HG03039 (cell line): ENCODE measurements around the gene SOX6.
"Not testable (repeated sequence)": the region's sequence is repeated elsewhere in the genome, so short reads cannot be mapped to it uniquely, and the experiment has no call there.

Experiments
- ATAC-seq: cut with Tn5 transposase; IDR thresholded peaks from one replicate; pipeline ENCODE4 v1.9.1; 2021; ENCODE audit warnings: mild to moderate bottlenecking, moderate library complexity; ENCODE audit not compliant: unreplicated experiment

Gene SOX6

DNA sequence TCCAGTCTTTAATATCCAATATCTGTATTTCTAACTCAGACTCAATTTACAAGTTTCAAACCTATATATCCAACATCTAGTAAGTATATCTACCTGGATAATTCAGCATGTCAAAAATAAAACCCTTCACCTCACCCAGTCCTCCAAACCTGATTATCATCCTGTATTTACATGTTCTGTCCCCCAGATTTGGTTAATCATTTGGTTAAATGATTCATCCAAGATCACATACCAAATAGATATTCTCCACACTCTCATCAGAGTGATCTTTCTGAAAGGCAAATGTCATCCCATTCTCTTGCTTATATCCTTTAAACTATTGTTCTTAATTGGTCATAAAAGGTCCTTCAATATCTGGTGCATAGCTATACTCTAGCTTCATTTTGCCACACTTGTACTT lies 199.0 kb downstream of the SOX6 start:
- no peak for ATAC-seq

DNA sequence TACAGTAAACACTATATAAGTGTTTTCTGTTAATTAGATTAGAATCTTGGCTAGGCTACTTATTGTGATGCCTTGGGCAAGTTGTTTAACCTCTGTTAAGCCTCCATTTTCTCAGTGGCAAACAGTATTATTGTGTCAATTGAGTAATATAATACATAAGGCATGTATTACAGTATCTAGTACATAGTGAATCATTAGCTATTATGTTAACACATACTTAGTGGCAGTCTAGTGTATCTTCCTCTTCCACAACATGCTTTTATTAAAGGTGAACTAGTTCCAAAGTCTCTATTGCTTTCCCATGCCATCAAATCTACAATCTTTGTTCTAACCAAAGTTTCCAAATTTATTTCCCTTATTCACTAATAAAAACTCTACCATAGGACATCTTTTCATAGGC lies 200.9 kb downstream of the SOX6 start:
- no peak for ATAC-seq

DNA sequence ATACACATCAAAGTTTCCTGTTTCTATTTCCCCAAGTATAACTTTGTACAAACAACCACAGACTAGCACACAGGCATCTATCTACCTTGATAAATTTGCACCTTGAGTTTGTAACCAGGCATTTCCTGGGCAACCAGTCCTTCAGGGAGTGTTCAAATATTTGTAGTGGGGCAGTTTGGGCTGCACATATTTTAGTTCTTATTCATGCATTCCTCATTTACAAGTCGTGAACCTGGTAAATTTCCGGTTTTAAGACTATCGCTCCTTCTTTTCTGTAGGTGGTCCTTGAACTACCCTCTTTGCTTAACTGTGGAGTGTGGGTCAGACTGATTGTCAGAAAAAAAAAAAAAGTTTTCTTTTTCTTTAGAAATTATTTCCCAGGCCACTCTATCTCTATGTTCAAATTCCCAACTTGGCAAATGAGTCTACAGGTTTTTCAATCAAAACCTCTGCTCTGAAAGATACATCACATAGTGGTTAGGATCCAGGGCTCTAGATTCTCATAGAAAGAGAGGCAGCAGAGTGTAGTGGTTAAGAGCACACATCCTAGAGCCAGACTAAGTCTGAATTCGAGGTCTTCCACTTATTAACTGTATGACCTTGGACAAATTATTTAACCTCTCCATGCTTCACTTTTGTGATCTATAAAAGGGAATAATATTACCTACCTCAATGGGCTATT lies 201.5 kb downstream of the SOX6 start:
- no peak for ATAC-seq

DNA sequence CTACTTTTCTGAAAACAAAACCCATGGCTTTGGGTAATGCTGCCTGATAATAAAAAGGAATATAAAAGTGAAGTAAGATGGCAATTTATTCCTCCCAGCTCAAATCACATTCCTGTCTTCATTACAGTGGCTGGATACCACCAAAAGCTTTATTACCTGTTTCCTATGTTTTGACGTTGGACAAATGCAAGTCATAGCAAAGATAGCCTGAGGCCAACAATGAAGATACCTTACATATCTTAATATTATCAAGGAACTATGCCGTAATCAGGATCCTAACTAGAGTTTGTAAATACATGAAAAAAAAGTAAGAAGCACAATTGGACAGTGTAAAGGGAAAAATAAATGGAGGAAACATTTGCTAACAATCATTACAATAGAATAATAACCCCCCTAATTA lies 202.4 kb downstream of the SOX6 start:
- ATAC-seq: no peak

DNA sequence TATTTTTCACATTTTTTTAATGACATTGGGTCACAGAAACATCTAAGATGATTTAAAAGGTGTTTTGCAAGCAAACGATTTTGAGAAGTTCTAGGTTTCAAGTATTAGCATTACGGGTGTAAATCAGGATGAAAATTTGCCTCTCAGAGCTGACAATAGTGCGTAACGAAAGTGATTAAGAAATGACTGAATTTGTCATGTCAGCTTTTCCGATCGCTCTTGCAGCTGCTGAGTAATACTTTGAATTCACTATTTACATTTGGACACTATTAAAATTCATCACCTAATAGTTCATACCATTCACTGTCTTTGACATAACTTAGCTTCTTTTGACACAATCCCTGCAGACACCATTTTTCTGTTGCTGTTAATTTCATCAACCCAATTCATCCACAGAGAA lies 205.2 kb downstream of the SOX6 start:
- ATAC-seq: no peak

DNA sequence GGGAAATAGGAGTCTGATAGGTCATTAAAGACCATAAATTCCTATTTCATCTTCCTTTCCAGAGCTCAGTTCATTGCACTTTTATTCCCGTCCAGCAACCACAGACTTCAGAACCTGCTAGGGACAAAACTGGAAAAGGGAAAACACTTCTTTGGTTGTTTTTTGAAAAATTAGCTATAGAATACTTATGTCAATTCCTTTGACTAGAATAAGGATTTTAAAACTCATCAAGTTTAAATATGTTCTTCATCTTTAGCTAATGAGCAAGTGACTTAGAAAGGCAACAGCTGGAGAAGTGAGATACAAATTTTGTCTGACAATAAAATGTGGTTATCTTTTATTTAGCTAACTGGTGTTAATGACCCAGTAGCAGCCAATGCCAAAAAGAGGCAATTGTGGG lies 206.9 kb downstream of the SOX6 start:
- ATAC-seq: no peak

DNA sequence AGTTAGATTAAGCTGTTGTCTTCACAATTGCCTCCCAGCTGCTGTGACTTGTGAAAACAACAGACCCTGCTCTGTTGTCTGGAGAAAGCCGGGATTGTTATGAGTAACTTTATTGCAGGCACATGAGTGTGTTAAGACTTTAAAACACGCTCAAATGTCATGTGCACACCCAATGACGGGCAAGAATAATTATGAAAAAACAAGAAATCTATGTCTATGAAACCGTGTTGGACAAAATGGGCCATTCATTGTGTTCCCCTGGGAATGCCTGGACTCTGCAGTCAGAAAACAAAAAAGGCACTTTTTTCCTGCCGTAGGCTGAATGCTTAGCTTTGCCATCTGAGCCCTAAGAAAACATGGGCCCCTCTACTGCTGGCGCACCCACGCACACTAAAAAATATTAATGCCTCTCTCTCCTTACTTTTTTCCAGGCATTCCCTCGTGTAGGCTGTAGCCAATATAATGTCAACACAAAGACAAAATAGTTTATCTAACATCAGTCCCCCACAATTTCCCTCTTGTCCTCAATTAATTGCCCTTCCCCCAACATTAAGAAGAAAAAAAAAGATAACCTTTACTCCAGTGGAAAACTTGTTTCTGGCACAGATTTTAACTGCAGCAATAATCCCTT lies 207.9 kb downstream of the SOX6 start:
- no peak for ATAC-seq

DNA sequence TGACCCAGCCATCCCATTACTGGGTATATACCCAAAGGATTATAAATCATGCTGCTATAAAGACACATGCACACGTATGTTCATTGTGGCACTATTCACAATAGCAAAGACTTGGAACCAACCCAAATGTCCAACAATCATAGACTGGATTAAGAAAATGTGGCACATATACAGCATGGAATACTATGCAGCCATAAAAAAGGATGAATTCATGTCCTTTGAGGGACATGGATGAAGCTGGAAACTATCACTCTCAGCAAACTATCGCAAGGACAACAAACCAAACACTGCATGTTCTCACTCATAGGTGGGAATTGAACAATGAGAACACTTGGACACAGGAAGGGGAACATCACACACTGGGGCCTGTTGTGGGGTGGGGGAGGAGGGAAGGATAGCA lies 209.4 kb downstream of the SOX6 start:
- ATAC-seq: not testable (repeated sequence)

DNA sequence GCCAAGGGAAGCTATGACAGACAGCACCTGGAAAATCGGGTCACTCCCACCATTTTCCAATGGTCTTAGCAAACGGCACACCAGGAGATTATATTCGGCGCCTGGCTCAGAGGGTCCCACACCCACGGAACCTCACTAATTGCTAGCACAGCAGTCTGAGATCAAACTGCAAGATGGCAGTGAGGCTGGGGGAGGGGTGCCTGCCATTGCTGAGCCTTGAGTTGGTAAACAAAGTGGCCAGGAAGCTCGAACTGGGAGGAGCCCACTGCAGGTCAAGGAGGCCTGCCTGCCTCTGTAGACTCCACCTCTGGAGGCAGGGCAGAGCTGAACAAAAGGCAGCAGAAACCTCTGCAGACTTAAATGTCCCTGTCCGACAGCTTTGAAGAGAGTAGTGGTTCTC lies 214.7 kb downstream of the SOX6 start:
- ATAC-seq: not testable (repeated sequence)

DNA sequence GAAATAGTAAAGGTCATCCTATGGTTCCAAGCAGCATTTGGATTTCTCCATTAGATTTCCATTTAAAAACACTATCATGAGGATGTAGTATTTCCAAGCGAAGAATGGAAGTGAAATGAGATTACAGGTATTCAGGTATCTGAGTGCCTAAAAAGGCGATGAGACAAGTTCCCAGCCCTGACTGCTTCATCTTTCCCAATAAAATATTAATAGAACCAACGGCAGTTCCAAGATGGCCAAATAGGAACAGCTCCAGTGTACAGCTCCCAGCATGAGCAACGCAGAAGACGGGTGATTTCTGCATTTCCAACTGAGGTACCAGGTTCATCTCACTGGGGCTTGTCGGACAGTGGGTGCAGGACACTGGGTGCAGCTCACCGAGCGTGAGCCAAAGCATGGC lies 215.2 kb downstream of the SOX6 start:
- not testable (repeated sequence) for ATAC-seq

DNA sequence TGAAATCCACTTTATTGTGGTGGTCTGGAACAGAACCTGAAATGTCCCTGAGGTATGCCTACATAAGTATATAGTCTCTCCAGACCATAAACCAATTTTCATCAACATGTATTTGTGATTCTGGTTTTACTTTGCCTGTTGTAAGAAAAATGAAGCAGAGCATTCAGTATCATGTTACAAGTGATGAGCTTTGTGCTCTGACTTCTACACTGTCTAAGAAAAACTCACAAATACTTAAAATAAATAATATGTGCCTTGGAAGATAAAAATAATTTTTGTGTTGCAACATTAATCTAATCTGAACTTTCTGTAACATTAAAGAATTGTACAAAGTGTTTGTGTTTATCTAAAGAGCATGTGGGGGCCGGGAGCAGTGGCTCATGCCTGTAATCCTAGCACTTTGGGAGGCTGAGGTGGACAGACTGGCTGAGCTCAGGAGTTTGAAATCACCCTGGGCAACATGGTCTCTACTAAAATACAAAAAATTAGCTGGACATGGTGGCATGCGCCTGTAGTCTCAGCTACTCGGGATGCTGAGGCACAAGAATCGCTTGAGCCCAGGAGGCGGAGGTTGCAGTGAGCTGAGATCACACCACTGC lies 219.5 kb downstream of the SOX6 start:
- ATAC-seq: no peak

DNA sequence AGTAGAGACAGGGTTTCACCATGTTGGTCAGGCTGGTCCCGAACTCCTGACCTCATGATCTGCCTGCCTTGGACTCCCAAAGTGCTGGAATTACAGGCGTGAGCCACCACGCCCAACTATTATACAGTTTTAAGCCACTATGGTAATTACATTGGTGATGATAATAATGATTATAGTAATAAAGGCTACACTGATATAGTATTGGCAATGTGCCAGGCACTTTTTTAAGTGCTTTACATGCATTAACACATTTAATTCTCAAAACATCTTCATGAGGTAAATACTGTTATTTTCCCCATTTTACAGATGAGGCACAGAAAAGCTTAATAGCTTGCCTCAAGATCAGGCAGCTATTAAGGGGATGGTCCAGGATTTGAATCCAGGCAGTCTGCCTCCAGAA lies 222.5 kb downstream of the SOX6 start:
- no peak for ATAC-seq

DNA sequence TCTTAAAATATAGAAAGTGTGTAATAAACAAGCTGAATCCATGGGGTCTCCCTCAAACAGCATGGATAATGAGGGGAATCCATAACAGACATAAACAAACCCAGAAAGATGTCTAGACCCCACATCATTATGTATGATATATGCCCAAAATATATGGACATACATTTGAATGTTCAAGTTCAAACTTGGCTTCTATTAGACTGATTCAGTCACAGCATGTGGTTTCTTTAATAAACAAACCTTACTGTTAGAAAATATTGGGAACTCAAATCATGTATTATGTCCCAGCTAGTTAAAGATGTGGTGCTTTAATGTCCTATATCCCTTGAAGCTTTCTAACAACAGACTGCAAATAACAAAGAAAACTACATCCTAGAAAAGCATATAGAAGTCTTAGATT lies 228.6 kb downstream of the SOX6 start:
- ATAC-seq: no peak

DNA sequence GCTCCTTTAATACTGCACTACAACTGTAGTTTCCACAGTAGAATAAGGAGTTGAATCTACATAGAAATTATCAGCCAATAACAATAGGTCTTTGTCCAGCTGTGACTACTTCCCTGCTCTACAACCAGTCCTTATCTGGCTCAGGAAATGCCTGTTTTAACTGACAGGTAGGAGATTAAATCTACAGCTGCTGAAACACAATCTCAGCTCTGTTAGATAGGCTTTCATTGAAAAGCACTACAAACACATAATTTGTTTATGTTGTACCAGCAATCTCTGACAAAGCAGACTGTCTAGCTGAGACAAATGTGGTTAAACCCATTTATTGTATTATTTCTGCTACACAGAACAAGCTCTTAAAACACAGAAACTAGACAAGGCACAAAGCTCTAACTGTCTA lies 230.0 kb downstream of the SOX6 start:
- no peak for ATAC-seq

DNA sequence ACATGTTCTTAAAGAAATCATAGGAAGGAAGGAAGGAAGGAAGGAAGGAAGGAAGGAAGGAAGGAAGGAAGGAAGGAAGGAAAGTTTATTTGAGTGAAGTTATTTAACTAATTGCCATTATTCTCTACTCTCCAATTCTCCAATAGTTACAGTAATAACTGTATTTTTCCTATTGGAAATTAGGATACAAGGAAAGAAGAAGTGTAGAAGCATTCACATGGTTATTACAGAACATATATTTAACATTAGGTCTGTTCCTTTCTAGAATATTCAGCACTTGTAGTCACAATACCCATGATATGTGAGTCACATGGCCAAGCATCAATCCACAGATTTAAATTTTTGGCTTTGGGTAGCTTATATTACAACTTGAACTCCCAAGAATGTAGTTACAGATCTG lies 230.6 kb downstream of the SOX6 start:
- no peak for ATAC-seq

DNA sequence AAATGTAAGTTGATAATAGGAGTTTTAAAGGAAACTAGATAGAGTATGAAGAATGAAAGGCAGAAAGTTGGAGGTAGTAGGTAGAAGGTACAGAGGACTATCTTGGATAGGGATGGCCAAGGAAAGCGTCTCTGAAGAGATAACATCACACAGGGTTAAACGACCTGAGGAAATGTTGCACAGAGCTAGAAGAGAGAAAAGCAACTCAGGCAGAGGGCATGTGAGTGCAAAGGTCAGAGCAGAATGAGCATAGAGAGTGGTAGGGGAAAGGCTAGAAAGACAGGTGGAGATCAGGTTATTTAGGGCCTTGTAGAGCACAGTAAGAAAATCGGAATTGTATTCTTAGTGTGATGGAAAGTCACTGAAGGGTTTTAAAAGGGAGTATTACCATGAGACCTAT lies 232.0 kb downstream of the SOX6 start:
- no peak for ATAC-seq

DNA sequence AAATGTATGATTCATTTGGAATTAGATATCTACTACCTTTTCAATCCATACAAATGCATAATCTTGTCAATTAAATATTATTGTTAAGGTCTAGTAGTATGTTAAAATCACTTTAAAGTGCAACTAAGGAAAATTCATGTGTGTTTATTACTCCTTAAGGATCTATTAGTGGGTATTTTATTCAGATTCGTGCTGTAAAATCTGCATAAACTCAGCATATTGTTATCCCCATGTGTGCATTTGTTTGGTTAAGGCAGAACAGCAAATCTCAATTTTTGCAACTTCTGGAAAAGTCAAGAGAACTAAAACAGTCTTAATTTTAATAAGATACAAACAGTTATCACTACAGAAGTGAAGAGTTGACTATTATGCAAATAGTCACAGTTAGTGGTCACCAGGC lies 234.5 kb downstream of the SOX6 start:
- no peak for ATAC-seq

DNA sequence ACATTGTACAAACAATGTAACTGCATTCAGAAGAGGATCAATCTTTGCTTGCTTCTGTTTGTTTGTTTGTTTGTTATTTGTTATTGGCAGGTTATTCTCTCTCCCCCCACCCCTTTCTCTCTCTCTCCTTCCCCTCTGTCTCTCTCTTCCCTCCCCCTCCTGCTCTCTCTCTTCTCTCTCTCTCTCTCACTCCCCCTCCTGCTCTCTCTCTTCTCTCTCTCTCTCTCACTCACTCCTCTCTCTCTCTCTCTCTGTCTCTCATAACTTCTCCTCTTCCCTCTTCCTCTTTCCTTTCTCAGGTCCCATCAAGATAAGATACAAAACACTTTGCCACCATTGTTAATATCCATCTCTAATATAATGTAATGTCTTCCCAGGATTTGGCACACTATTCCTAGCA lies 236.3 kb downstream of the SOX6 start:
- no peak for ATAC-seq

DNA sequence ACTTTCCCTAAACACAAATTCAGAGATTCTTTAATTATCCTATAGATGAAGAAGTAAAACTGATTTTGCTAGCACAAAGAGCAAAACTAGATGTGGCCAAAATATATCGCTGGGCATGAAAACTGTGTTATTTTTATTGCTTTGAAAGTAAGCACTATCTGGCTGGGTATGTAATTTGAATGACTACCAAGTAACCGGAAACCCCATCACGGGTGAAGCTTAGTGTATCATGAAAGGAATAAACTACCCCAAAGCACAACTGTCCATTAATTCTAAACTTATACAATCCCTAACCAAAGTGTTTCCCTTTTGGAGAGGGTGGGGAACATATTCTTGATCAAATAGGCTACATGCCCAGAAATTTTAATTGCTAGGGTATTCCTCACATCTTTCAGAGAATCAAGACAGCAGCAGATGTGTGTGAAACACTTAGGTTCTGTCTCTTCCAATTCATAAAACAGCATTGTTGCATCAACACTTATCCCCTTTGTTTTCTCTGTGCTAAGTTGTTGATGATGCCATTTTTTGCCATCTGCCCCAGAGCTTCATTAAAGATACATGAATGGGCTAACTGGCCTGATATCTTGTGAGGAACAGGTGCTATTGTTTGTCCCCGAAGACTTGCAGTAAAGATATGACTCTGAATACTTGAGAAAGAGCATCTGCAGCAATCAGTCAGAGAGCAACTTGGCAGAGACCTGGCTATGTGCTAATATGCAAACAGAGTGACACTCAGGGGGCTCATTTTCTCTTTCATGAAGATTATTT lies 238.2 kb downstream of the SOX6 start:
- no peak for ATAC-seq

DNA sequence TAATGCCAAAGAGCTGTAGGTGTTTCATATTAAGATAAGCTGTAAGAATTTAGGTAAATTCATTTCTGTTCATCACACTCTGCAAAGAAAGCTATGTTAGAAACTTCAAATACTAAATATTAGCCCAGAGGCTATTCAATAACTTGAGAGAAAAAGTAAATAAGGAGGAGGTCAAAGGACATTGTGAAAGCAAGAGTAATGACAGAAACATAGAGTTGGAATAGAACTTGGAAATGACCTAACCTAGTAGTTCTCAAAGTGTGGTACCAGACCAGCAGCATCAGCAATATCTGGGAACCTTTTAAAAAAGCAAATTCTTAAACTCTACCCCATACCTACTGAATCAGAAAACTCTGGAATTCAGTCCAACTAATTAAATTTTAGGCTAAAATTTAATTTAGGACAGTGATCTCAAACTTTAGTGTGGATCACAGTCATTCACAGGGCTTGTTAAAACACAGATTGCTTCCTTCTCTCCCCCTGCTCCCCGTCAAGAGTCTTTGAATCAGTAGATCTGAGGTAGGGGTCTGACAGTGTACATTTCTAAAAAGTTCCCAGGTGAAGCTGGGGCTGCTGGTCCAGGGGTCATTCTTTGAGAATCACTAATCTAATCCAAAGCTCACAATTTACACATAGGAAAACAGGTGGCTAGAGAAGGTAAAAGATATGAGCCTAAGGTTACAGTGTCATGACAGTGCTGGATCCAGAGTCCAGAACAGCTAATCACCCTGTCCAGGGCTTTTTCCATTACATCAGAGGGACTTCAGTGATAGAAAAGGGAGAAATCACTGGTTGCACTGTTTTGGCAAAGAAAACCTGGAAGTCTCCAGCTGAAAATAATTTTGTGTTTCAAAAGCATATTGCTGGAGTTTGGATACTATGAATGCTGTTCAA lies 241.1 kb downstream of the SOX6 start:
- no peak for ATAC-seq

DNA sequence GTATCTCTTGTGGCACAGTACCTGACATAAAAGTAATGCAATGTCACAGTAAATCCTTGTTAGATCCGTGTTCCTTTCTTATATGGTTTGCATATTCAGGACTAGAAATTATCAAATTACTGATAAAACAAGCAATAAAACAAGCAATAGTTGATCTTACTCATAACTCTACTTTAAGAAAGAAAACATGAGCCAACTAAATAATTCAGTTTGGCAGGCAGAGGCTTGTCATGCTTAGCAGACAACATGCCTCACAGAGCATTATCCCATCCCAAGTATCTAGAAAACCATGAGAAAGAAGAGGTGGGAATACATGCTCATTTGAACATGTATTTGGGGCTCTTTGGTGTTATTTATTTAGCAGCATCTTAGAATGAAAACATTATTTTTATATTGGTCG lies 241.9 kb downstream of the SOX6 start:
- no peak for ATAC-seq
